Measurements from ENCODE around the gene MYMX. TPM values are rescaled to one million over a fixed set of nuclear protein-coding genes. Genes with fewer than 3 reads are reported as not detected.

MYMX gene
- total RNA-seq, 1 experiment from 2014 or later: not detected

GRCh38 chr6:44253307-44254101 is 36.8 kb downstream of the MYMX start:
- peaks cover 67% of the 10 kb centered on the region for H3K36me3 ChIP-seq (ENCODE audit: insufficient read depth, low read length, poor library complexity, severe bottlenecking)
- no peaks in the 10 kb centered on the region for H3K9me3 ChIP-seq (ENCODE audit: low read depth, low read length, poor library complexity, severe bottlenecking)
- peak; percentile 79 for DNase-seq (ENCODE audit: low spot score)
- CTCF ChIA-PET: interaction anchor here (0.6 to 1.0 kb wide), 2 partner anchors 9 to 120 kb away, joined by 3 read pairs; no protein-coding TSS in a partner anchor
- H3K4me1 ChIP-seq (ENCODE audit: insufficient read depth, low read length, poor library complexity, severe bottlenecking): peaks cover 30% of the 10 kb centered on the region
- POLR2A ChIA-PET (ENCODE audit: low non-redundant PET): no interaction called here
- intact Hi-C loops (cut with micrococcal nuclease; ENCODE audit: unreplicated experiment): no loop called here
- H3K27ac ChIP-seq (ENCODE audit: low read depth, low read length, poor library complexity, severe bottlenecking): no peak overlapping the region
- no peak for TF ChIP-seq EZH2 (IDR thresholded peaks at IDR 0.05; ENCODE audit: borderline replicate concordance, low read depth, low read length, poor library complexity, severe bottlenecking)
- peak; percentile 65 for TF ChIP-seq CTCF (conservative IDR thresholded peaks at IDR 0.05; ENCODE audit: low read depth, low read length)
- TSS peak; percentile 17 for BruUV-seq (replicated peaks)
- no peaks in the 10 kb centered on the region for H3K27me3 ChIP-seq (replicated peaks; ENCODE audit: insufficient read depth, low read depth, low read length, poor library complexity)
- no peak overlapping the region for H3K4me3 ChIP-seq (ENCODE audit: low read depth, low read length, poor library complexity, severe bottlenecking)

DNA sequence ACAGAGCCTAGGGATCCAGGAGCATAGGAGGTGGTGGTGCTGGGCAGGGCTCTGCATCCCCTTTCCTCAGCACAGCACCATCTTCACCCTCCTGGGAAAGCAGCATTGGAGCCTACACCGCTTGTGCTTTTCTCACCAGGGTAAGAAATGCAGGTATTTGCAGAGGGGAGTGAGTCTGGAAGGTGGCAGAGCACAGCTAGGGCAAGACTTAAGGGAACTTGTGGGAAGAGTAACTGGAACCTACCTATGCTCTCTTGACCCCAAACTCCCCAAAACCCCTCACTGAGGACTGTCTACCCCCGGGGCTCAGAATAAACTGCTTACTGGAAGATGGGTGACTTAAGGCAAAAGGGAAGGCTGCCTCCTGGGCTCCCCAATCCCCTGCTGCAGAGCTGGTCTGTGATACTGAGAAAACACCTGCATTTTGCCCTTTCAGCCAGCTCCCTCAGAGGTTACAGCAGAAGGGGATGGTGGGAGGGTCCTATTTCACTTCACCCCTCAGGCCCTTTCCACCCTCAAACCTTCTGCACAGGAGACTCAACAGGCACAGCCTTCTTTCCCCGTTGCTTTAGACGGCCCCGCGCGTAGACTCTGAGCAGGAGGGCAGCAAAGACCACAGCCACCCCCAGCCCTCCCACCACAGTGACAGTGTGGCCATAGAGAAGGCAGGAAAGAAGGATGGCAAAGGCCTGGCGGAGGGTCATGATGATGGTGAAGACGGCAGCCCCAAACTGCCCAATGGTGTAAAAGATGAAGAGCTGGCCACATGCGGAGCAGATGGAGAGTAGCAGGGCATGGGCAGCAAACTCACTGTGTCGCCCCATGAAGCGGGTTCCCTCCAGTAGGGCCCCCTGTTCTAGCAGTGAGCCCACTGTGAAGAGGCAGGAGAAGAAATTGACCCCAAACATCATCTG is 37.7 kb downstream of the MYMX start:
- Histone ChIP-seq H3K36me3 (ENCODE audit: insufficient read depth, low read length, poor library complexity, severe bottlenecking) (peaks cover 57% of the 10 kb centered on the region), H3K9me3 (ENCODE audit: low read depth, low read length, poor library complexity, severe bottlenecking) (no peaks in the 10 kb centered on the region), H3K4me3 (ENCODE audit: low read depth, low read length, poor library complexity, severe bottlenecking) (no peak overlapping the region), H3K27ac (ENCODE audit: low read depth, low read length, poor library complexity, severe bottlenecking) (peak overlapping the region; percentile 8), H3K27me3 (replicated peaks; ENCODE audit: insufficient read depth, low read depth, low read length, poor library complexity) (no peaks in the 10 kb centered on the region), H3K4me1 (ENCODE audit: insufficient read depth, low read length, poor library complexity, severe bottlenecking) (peaks cover 21% of the 10 kb centered on the region)
- intact Hi-C loops (cut with micrococcal nuclease; ENCODE audit: unreplicated experiment): no loop called here
- ChIA-PET CTCF (interaction anchor here (1.0 kb wide), 1 partner anchor 10 kb away, joined by 3 read pairs; no protein-coding TSS in a partner anchor), POLR2A (ENCODE audit: low non-redundant PET) (no interaction called here)
- no peak for TF ChIP-seq CTCF (conservative IDR thresholded peaks at IDR 0.05; ENCODE audit: low read depth, low read length)
- no peak for TF ChIP-seq EZH2 (IDR thresholded peaks at IDR 0.05; ENCODE audit: borderline replicate concordance, low read depth, low read length, poor library complexity, severe bottlenecking)
- BruUV-seq (replicated peaks): TSS peak; percentile 33
- DNase-seq (ENCODE audit: low spot score): peak; percentile 25

- H3K4me3 ChIP-seq (ENCODE audit: low read depth, low read length, poor library complexity, severe bottlenecking): no peak overlapping the region
- peaks cover 13% of the 10 kb centered on the region for H3K4me1 ChIP-seq (ENCODE audit: insufficient read depth, low read length, poor library complexity, severe bottlenecking)
- BruUV-seq (replicated peaks): no TSS peak
- ChIA-PET CTCF (no interaction called here), POLR2A (ENCODE audit: low non-redundant PET) (interaction anchor here (0.5 kb wide), 1 partner anchor 12 kb away, joined by 8 read pairs; no protein-coding TSS in a partner anchor)
- H3K36me3 ChIP-seq (ENCODE audit: insufficient read depth, low read length, poor library complexity, severe bottlenecking): peaks cover 52% of the 10 kb centered on the region
- H3K27ac ChIP-seq (ENCODE audit: low read depth, low read length, poor library complexity, severe bottlenecking): no peak overlapping the region
- intact Hi-C loops (cut with micrococcal nuclease; ENCODE audit: unreplicated experiment): no loop called here
- H3K9me3 ChIP-seq (ENCODE audit: low read depth, low read length, poor library complexity, severe bottlenecking): no peaks in the 10 kb centered on the region
- no peaks in the 10 kb centered on the region for H3K27me3 ChIP-seq (replicated peaks; ENCODE audit: insufficient read depth, low read depth, low read length, poor library complexity)
- no peak for TF ChIP-seq EZH2 (IDR thresholded peaks at IDR 0.05; ENCODE audit: borderline replicate concordance, low read depth, low read length, poor library complexity, severe bottlenecking)
- TF ChIP-seq CTCF (conservative IDR thresholded peaks at IDR 0.05; ENCODE audit: low read depth, low read length): no peak
- peak; percentile 30 for DNase-seq (ENCODE audit: low spot score)
These were observed 38.5 kb downstream of the MYMX start for GRCh38 chr6:44255105-44255808.

All from A673 (cell line).